ENCODE results near the gene PREX1.

The PREX1 gene

GRCh38 chr20:48667481-48667880 is 160.3 kb downstream of the PREX1 start:
- Histone ChIP-seq H2AFZ (ENCODE audit: low read depth) (no peak overlapping the region), H3K4me2 (no peak overlapping the region), H3K36me3 (ENCODE audit: insufficient read depth) (no peaks in the 10 kb centered on the region), H3K9ac (no peak overlapping the region), H3K4me3 (IDR thresholded peaks at IDR 0.05; ENCODE audit: insufficient read depth, low read depth, low read length) (no peak overlapping the region), H3K4me1 (ENCODE audit: low read depth, poor library complexity, severe bottlenecking) (no peaks in the 10 kb centered on the region), H3K27me3 (ENCODE audit: insufficient read depth, low read depth) (peaks cover 3% of the 10 kb centered on the region; the same call in 1 of the 2 replicates), H4K20me1 (ENCODE audit: insufficient read depth) (no peaks in the 10 kb centered on the region), H3K79me2 (ENCODE audit: insufficient read depth, low read depth) (no peaks in the 10 kb centered on the region), H3K27ac (no peak overlapping the region)
- no peak for TF ChIP-seq CTCF (conservative IDR thresholded peaks at IDR 0.05; ENCODE audit: low read depth, low read length)

- no peak overlapping the region for H3K4me3 ChIP-seq (IDR thresholded peaks at IDR 0.05; ENCODE audit: insufficient read depth, low read depth, low read length)
- H3K36me3 ChIP-seq (ENCODE audit: insufficient read depth): no peaks in the 10 kb centered on the region
- H4K20me1 ChIP-seq (ENCODE audit: insufficient read depth): no peaks in the 10 kb centered on the region
- 0 out of 2 replicates have a peak, but pooled peaks cover 2% of the 10 kb centered on the region for H3K27me3 ChIP-seq (ENCODE audit: insufficient read depth, low read depth)
- no peak overlapping the region for H3K4me2 ChIP-seq
- no peak overlapping the region for H3K27ac ChIP-seq
- no peaks in the 10 kb centered on the region for H3K79me2 ChIP-seq (ENCODE audit: insufficient read depth, low read depth)
- no peak overlapping the region for H3K9ac ChIP-seq
- no peak overlapping the region for H2AFZ ChIP-seq (ENCODE audit: low read depth)
- no peaks in the 10 kb centered on the region for H3K4me1 ChIP-seq (ENCODE audit: low read depth, poor library complexity, severe bottlenecking)
- no peak for TF ChIP-seq CTCF (conservative IDR thresholded peaks at IDR 0.05; ENCODE audit: low read depth, low read length)
Observed at GRCh38 chr20:48665785-48666184, 162.0 kb downstream of the PREX1 start.

- H2AFZ ChIP-seq (ENCODE audit: low read depth): no peak overlapping the region
- no peaks in the 10 kb centered on the region for H3K4me1 ChIP-seq (ENCODE audit: low read depth, poor library complexity, severe bottlenecking)
- H3K27ac ChIP-seq: no peak overlapping the region
- TF ChIP-seq CTCF (conservative IDR thresholded peaks at IDR 0.05; ENCODE audit: low read depth, low read length): no peak
- no peaks in the 10 kb centered on the region for H4K20me1 ChIP-seq (ENCODE audit: insufficient read depth)
- H3K79me2 ChIP-seq (ENCODE audit: insufficient read depth, low read depth): no peaks in the 10 kb centered on the region
- H3K9ac ChIP-seq: no peak overlapping the region
- no peaks in the 10 kb centered on the region for H3K36me3 ChIP-seq (ENCODE audit: insufficient read depth)
- H3K4me3 ChIP-seq (IDR thresholded peaks at IDR 0.05; ENCODE audit: insufficient read depth, low read depth, low read length): no peak overlapping the region
- no peak overlapping the region for H3K4me2 ChIP-seq
- H3K27me3 ChIP-seq (ENCODE audit: insufficient read depth, low read depth): no peaks in the 10 kb centered on the region
Observed at GRCh38 chr20:48662711-48663110, 165.1 kb downstream of the PREX1 start.

GRCh38 chr20:48661575-48662455 is 166.0 kb downstream of the PREX1 start:
- no peak overlapping the region for H3K4me3 ChIP-seq (IDR thresholded peaks at IDR 0.05; ENCODE audit: insufficient read depth, low read depth, low read length)
- TF ChIP-seq CTCF (conservative IDR thresholded peaks at IDR 0.05; ENCODE audit: low read depth, low read length): no peak
- no peak overlapping the region for H3K4me2 ChIP-seq
- no peak overlapping the region for H3K27ac ChIP-seq
- no peaks in the 10 kb centered on the region for H3K79me2 ChIP-seq (ENCODE audit: insufficient read depth, low read depth)
- H2AFZ ChIP-seq (ENCODE audit: low read depth): no peak overlapping the region
- no peaks in the 10 kb centered on the region for H3K4me1 ChIP-seq (ENCODE audit: low read depth, poor library complexity, severe bottlenecking)
- H3K9ac ChIP-seq: no peak overlapping the region
- H3K36me3 ChIP-seq (ENCODE audit: insufficient read depth): no peaks in the 10 kb centered on the region
- no peaks in the 10 kb centered on the region for H4K20me1 ChIP-seq (ENCODE audit: insufficient read depth)
- H3K27me3 ChIP-seq (ENCODE audit: insufficient read depth, low read depth): no peaks in the 10 kb centered on the region
